Upper lobe of left lung (tissue), 4 donors: Measurements from ENCODE around the gene RERE.

Experiments
- CTCF ChIP-seq, 6 experiments: fragments of 450-650 bp in 4 of 6; fragments of 200-600 bp in 2 of 6; sonication (generic) in 2 of 6; IDR thresholded peaks; one replicate each; pipeline ENCODE4 v1.5.1; 2016 to 2019; ENCODE audit warnings: antibody characterized with exemption in 6 of 6
- EP300 ChIP-seq, 4 donors: sonication (generic); formaldehyde crosslinking; IDR thresholded peaks; one replicate each; pipeline ENCODE4 v1.5.1; 2017; ENCODE audit warnings: antibody characterized with exemption in 4 of 4, control low read depth in 2 of 4
- POLR2A ChIP-seq, 4 donors: fragments of 450-650 bp; IDR thresholded peaks; one replicate each; pipeline ENCODE4 v1.5.1; 2016 to 2017; ENCODE audit warnings: antibody characterized with exemption in 4 of 4, mild to moderate bottlenecking in 2 of 4

GRCh38 chr1:8663090-8663802, 154.2 kb downstream of the RERE start:
- TF ChIP-seq POLR2A (IDR thresholded peaks at IDR 0.05) (no peak), EP300 (IDR thresholded peaks at IDR 0.05) (no peak), CTCF (IDR thresholded peaks at IDR 0.05) (no peak)
